Common myeloid progenitor, CD34-positive (primary cell): ENCODE data around the gene PTX4.

ENCODE experiments used
- CTCF ChIA-PET: fragments of 350-600 bp; sonication (Branson Sonifier 250); formaldehyde crosslinking; loops from one replicate; lab custom pipeline; 2021; ENCODE audit warnings: antibody characterized with exemption; lab: Charles Lee
- POLR2A ChIA-PET: fragments of 350-600 bp; sonication (Branson Sonifier 250); formaldehyde crosslinking; loops from one replicate; lab custom pipeline; 2021; ENCODE audit warnings: antibody characterized with exemption; lab: Charles Lee
- DNase-seq, 3 donors: peaks; one replicate each; pipeline versions ENCODE4 v3.0.0 to v3.0.0-alpha.2; 2013
- H3K27ac ChIP-seq, 2 experiments: 1 replicate in 1 of 2; 2 replicates in 1 of 2; pipeline ENCODE4 v1.7.0; 2013; ENCODE audit warnings: inconsistent platforms in 2 of 2, low read length in 2 of 2, mild to moderate bottlenecking in 2 of 2, low read depth in 1 of 2, moderate library complexity in 1 of 2; ENCODE audit not compliant: severe bottlenecking in 2 of 2, insufficient read depth in 1 of 2, poor library complexity in 1 of 2
- H3K27me3 ChIP-seq, 5 experiments: replicated peaks in 2 of 5; 1 replicate in 3 of 5; 2 replicates in 2 of 5; pipeline versions ENCODE4 v1.6.1 to v1.7.0; 2013; ENCODE audit warnings: low read length in 4 of 5, mild to moderate bottlenecking in 2 of 5, moderate library complexity in 2 of 5, inconsistent platforms in 1 of 5; ENCODE audit not compliant: insufficient read depth in 5 of 5, control insufficient read depth in 4 of 5
- H3K36me3 ChIP-seq, 4 experiments: 1 replicate in 2 of 4; 2 replicates in 2 of 4; pipeline versions ENCODE4 v1.6.1 to v1.7.0; 2013; ENCODE audit warnings: low read length in 3 of 4, control low read depth in 1 of 4, mild to moderate bottlenecking in 1 of 4; ENCODE audit not compliant: control insufficient read depth in 4 of 4, insufficient read depth in 4 of 4
- H3K4me1 ChIP-seq, 4 experiments: 1 replicate in 3 of 4; 2 replicates in 1 of 4; pipeline versions ENCODE4 v1.6.1 to v1.7.1; 2013; ENCODE audit warnings: low read length in 3 of 4, mild to moderate bottlenecking in 3 of 4, control low read depth in 1 of 4, inconsistent platforms in 1 of 4, moderate library complexity in 1 of 4; ENCODE audit not compliant: control insufficient read depth in 4 of 4, insufficient read depth in 4 of 4; ENCODE audit errors: control extremely low read depth in 1 of 4
- H3K4me3 ChIP-seq, 7 experiments: 1 replicate in 4 of 7; 2 replicates in 3 of 7; pipeline versions ENCODE4 v1.5.1 to v1.7.0; 2013; ENCODE audit warnings: mild to moderate bottlenecking in 7 of 7, low read length in 6 of 7, moderate library complexity in 6 of 7, inconsistent platforms in 2 of 7, low read depth in 2 of 7, control low read depth in 1 of 7; ENCODE audit not compliant: insufficient read depth in 4 of 7, control insufficient read depth in 1 of 7; ENCODE audit errors: extremely low read depth in 1 of 7
- H3K9me3 ChIP-seq, 5 experiments: 1 replicate in 4 of 5; 2 replicates in 1 of 5; pipeline versions ENCODE4 v1.6.1 to v1.7.1; 2013; ENCODE audit warnings: low read length in 4 of 5, mild to moderate bottlenecking in 2 of 5, inconsistent platforms in 1 of 5, low read depth in 1 of 5, moderate library complexity in 1 of 5; ENCODE audit not compliant: control insufficient read depth in 4 of 5, insufficient read depth in 2 of 5; ENCODE audit errors: control extremely low read depth in 1 of 5
- WGBS: methylation state at CpG from one replicate; pipeline ENCODE4 v1.1.5; 2013; ENCODE audit not compliant: insufficient coverage; 5-methylcytosine and 5-hydroxymethylcytosine counted together

The PTX4 gene

GRCh38 chr16:1511662-1512569 is 23.2 kb upstream of the PTX4 start:
- ChIA-PET POLR2A (interaction anchor here (0.8 kb wide), 1 partner anchor 22 kb away, joined by 3 read pairs; no protein-coding TSS in a partner anchor), CTCF (interaction anchor here (0.8 kb wide), 1 partner anchor 27 kb away, joined by 4 read pairs; no protein-coding TSS in a partner anchor)
- Histone ChIP-seq H3K4me1 (no peaks in the 10 kb centered on the region), H3K27ac (no peak overlapping the region), H3K36me3 (peaks cover 2 to 52% (median 22%) of the 10 kb centered on the region in 4 experiments), H3K9me3 (peaks cover 0 to 13% (median 3%) of the 10 kb centered on the region in 5 experiments), H3K27me3 (no peaks in the 10 kb centered on the region), H3K4me3 (peak overlapping the region in 1 of 7 experiments; percentile 53)
- 89% methylated on average over 18 of the region's 30 CpGs for WGBS
- DNase-seq = peak in 1 of 3 donors; percentile 26

- no peak overlapping the region for H3K4me3 ChIP-seq
- no peak overlapping the region for H3K27ac ChIP-seq
- H3K36me3 ChIP-seq = peaks cover 2 to 56% (median 29%) of the 10 kb centered on the region in 4 experiments
- no peaks in the 10 kb centered on the region for H3K4me1 ChIP-seq
- 96% methylated on average over 25 of the region's 26 CpGs for WGBS
- ChIA-PET CTCF (interaction anchor here (0.8 kb wide), 1 partner anchor 28 kb away, joined by 4 read pairs; no protein-coding TSS in a partner anchor), POLR2A (interaction anchor here (0.8 kb wide), 1 partner anchor 23 kb away, joined by 3 read pairs; no protein-coding TSS in a partner anchor)
- peaks cover 0 to 13% (median 3%) of the 10 kb centered on the region in 5 experiments for H3K9me3 ChIP-seq
- no peak for DNase-seq
- H3K27me3 ChIP-seq = no peaks in the 10 kb centered on the region
Observed at GRCh38 chr16:1510941-1511351, 22.2 kb upstream of the PTX4 start.

- DNase-seq = no peak
- peaks cover 2 to 61% (median 31%) of the 10 kb centered on the region in 4 experiments for H3K36me3 ChIP-seq
- H3K4me3 ChIP-seq = no peak overlapping the region
- no peaks in the 10 kb centered on the region for H3K4me1 ChIP-seq
- H3K9me3 ChIP-seq = peaks cover 0 to 10% (median 3%) of the 10 kb centered on the region in 5 experiments
- POLR2A ChIA-PET = no interaction called here
- no peaks in the 10 kb centered on the region for H3K27me3 ChIP-seq
- H3K27ac ChIP-seq = no peak overlapping the region
- WGBS = 93% methylated on average over 9 of the region's 10 CpGs
- CTCF ChIA-PET = no interaction called here
Observed at GRCh38 chr16:1510272-1510671, 21.5 kb upstream of the PTX4 start.

GRCh38 chr16:1509307-1510221 is 20.8 kb upstream of the PTX4 start:
- no peak for DNase-seq
- ChIA-PET CTCF (no interaction called here), POLR2A (no interaction called here)
- Histone ChIP-seq H3K4me3 (no peak overlapping the region), H3K27ac (no peak overlapping the region), H3K4me1 (no peaks in the 10 kb centered on the region), H3K9me3 (peaks cover 0 to 5% (median 3%) of the 10 kb centered on the region in 5 experiments), H3K36me3 (peaks cover 2 to 61% (median 33%) of the 10 kb centered on the region in 4 experiments), H3K27me3 (no peaks in the 10 kb centered on the region)
- 90% methylated on average over 39 of the region's 44 CpGs for WGBS

GRCh38 chr16:1508494-1509187 is 19.9 kb upstream of the PTX4 start:
- no peak overlapping the region for H3K27ac ChIP-seq
- H3K27me3 ChIP-seq = no peaks in the 10 kb centered on the region
- no peaks in the 10 kb centered on the region for H3K4me1 ChIP-seq
- POLR2A ChIA-PET = no interaction called here
- H3K4me3 ChIP-seq = no peak overlapping the region
- H3K9me3 ChIP-seq = peaks cover 0 to 2% (median 0%) of the 10 kb centered on the region in 5 experiments
- H3K36me3 ChIP-seq = peaks cover 2 to 59% (median 32%) of the 10 kb centered on the region in 4 experiments
- 93% methylated on average over 17 of the region's 24 CpGs for WGBS
- DNase-seq = no peak
- CTCF ChIA-PET = no interaction called here

GRCh38 chr16:1506494-1507213 is 17.9 kb upstream of the PTX4 start:
- Histone ChIP-seq H3K27ac (no peak overlapping the region), H3K27me3 (no peaks in the 10 kb centered on the region), H3K9me3 (no peaks in the 10 kb centered on the region), H3K4me3 (no peak overlapping the region), H3K4me1 (no peaks in the 10 kb centered on the region), H3K36me3 (peaks cover 2 to 75% (median 44%) of the 10 kb centered on the region in 4 experiments)
- DNase-seq = no peak
- WGBS = 94% methylated on average over 37 of the region's 37 CpGs
- POLR2A ChIA-PET = no interaction called here
- CTCF ChIA-PET = no interaction called here
